BJ (cell line): ENCODE measurements around the gene AVPR1A. TPM values are rescaled to one million over a fixed set of nuclear protein-coding genes. Genes with fewer than 3 reads are reported as not detected.

ENCODE experiments used
- CTCF ChIA-PET: fragments of 350-600 bp; formaldehyde crosslinking; extraction: SDS; loops from one replicate; lab custom pipeline; 2021; ENCODE audit warnings: antibody characterized with exemption, inconsistent platforms; lab: Yijun Ruan, JAX
- POLR2A ChIA-PET: fragments of 300-600 bp; sonication (Branson Sonifier 250); formaldehyde crosslinking; extraction: SDS; loops from one replicate; lab custom pipeline; 2021; ENCODE audit warnings: antibody characterized with exemption; lab: Charles Lee
- DNase-seq: peaks from one replicate; pipeline ENCODE4 v3.0.0-alpha.2; 2011; ENCODE audit warnings: low read depth
- H3K27me3 ChIP-seq: 2 replicates; pipeline ENCODE4 v1.6.0; 2011; ENCODE audit warnings: low read length; ENCODE audit not compliant: control insufficient read depth, insufficient read depth
- H3K36me3 ChIP-seq: 2 replicates; pipeline ENCODE4 v1.5.1; 2011; ENCODE audit warnings: low read length; ENCODE audit not compliant: control insufficient read depth, insufficient read depth
- H3K4me3 ChIP-seq: 2 replicates; pipeline ENCODE4 v1.5.1; 2011; ENCODE audit warnings: low read depth, mild to moderate bottlenecking, control low read depth, low read length
- CTCF ChIP-seq: IDR thresholded peaks from 2 replicates; pipeline ENCODE4 v1.5.1; 2011; ENCODE audit warnings: low read depth, mild to moderate bottlenecking, control low read depth, inconsistent platforms, low read length, moderate library complexity; ENCODE audit not compliant: insufficient read depth
- polyA plus RNA-seq: library from polyadenylated mRNA; depleted of rRNA; stranded (reverse); fragments of >200 nt; gene quantifications from 2 replicates; pipeline ENCODE4 v1.2.3, GENCODE V29; 2011

Gene AVPR1A
- polyA plus RNA-seq, 1 experiment: not detected

GRCh38 chr12:63151623-63152320, 771 bp upstream of the AVPR1A start:
- CTCF ChIA-PET: interaction anchor here (0.7 to 2.0 kb wide), 22 partner anchors 9 to 1219 kb away, joined by 3 to 20 read pairs (median 4); no protein-coding TSS in a partner anchor
- Histone ChIP-seq H3K4me3 (no peak overlapping the region), H3K27me3 (peaks cover 29% of the 10 kb centered on the region), H3K36me3 (no peaks in the 10 kb centered on the region)
- no peak for DNase-seq
- peak; percentile 86 for TF ChIP-seq CTCF
- POLR2A ChIA-PET: no interaction called here

GRCh38 chr12:63149909-63150712, 890 bp downstream of the AVPR1A start:
- no peak for TF ChIP-seq CTCF
- CTCF ChIA-PET: no interaction called here
- no peak for DNase-seq
- Histone ChIP-seq H3K27me3 (peaks cover 29% of the 10 kb centered on the region), H3K4me3 (no peak overlapping the region), H3K36me3 (no peaks in the 10 kb centered on the region)
- POLR2A ChIA-PET: no interaction called here

GRCh38 chr12:63144556-63144955, 6.4 kb downstream of the AVPR1A start:
- ChIA-PET POLR2A (no interaction called here), CTCF (interaction anchor here (3.8 kb wide), 1 partner anchor 7 kb away, joined by 20 read pairs; the partner anchor contains the start of gene AVPR1A)
- Histone ChIP-seq H3K36me3 (no peaks in the 10 kb centered on the region), H3K27me3 (peaks cover 2% of the 10 kb centered on the region), H3K4me3 (no peak overlapping the region)
- TF ChIP-seq CTCF: no peak
- no peak for DNase-seq

- CTCF ChIA-PET: no interaction called here
- POLR2A ChIA-PET: no interaction called here
- no peak for DNase-seq
- TF ChIP-seq CTCF: no peak
- no peaks in the 10 kb centered on the region for H3K27me3 ChIP-seq
- H3K36me3 ChIP-seq: no peaks in the 10 kb centered on the region
- H3K4me3 ChIP-seq: no peak overlapping the region
Measured at GRCh38 chr12:63138488-63138887, 12.5 kb downstream of the AVPR1A start.

- ChIA-PET POLR2A (no interaction called here), CTCF (interaction anchor here (1.0 kb wide), 1 partner anchor 18 kb away, joined by 6 read pairs; no protein-coding TSS in a partner anchor)
Measured at GRCh38 chr12:63133981-63134380, 17.0 kb downstream of the AVPR1A start.

More at GRCh38 chr12:63133981-63134380, 17.0 kb downstream of the AVPR1A start:
- Histone ChIP-seq H3K36me3 (no peaks in the 10 kb centered on the region), H3K4me3 (no peak overlapping the region), H3K27me3 (no peaks in the 10 kb centered on the region)
- no peak for DNase-seq
- TF ChIP-seq CTCF: no peak
